Natural killer cell (primary cell): Measurements from ENCODE around the gene PHACTR1. TPM values are rescaled to one million over a fixed set of nuclear protein-coding genes. Genes with fewer than 3 reads are reported as not detected.

ENCODE experiments used
- ATAC-seq, 3 donors: fragments of 150-1000 bp in 2 of 3; fragments of 200-7000 bp in 1 of 3; cut with Tn5 transposase; 1 replicate in 1 of 3; 2 replicates in 2 of 3; pipeline ENCODE4 v1.10.0; 2021; ENCODE audit warnings: mild to moderate bottlenecking in 2 of 3, moderate library complexity in 2 of 3
- DNase-seq, 2 donors: peaks; one replicate each; pipeline versions ENCODE4 v3.0.0 to v3.0.0-alpha.2; 2013 to 2021; ENCODE audit warnings: mixed read lengths in 1 of 2
- H3K27ac ChIP-seq: one replicate; pipeline ENCODE4 v1.5.1; 2013; ENCODE audit warnings: mild to moderate bottlenecking, low read length
- H3K27me3 ChIP-seq: one replicate; pipeline ENCODE4 v1.6.1; 2013; ENCODE audit warnings: low read length; ENCODE audit not compliant: control insufficient read depth, insufficient read depth
- H3K36me3 ChIP-seq: one replicate; pipeline ENCODE4 v1.6.1; 2013; ENCODE audit warnings: low read length; ENCODE audit not compliant: control insufficient read depth, insufficient read depth
- H3K4me1 ChIP-seq: one replicate; pipeline ENCODE4 v1.6.1; 2013; ENCODE audit warnings: low read length; ENCODE audit not compliant: control insufficient read depth, insufficient read depth
- H3K4me3 ChIP-seq: one replicate; pipeline ENCODE4 v1.5.1; 2013; ENCODE audit warnings: low read length
- H3K9me3 ChIP-seq: one replicate; pipeline ENCODE4 v1.6.1; 2013; ENCODE audit warnings: low read length; ENCODE audit not compliant: control insufficient read depth, insufficient read depth
- H3K27ac Mint-ChIP-seq, 2 donors: one replicate each; pipeline ENCODE4 v1.8.0; 2022; ENCODE audit warnings: mild to moderate bottlenecking in 2 of 2, mixed read lengths in 2 of 2, moderate library complexity in 1 of 2
- H3K27me3 Mint-ChIP-seq, 2 donors: one replicate each; pipeline ENCODE4 v1.8.0; 2022; ENCODE audit warnings: low read depth in 2 of 2, mixed read lengths in 2 of 2
- H3K36me3 Mint-ChIP-seq: one replicate; pipeline ENCODE4 v1.8.0; 2022; ENCODE audit warnings: mixed read lengths
- H3K4me1 Mint-ChIP-seq, 2 donors: one replicate each; pipeline ENCODE4 v1.8.0; 2022; ENCODE audit warnings: mixed read lengths in 2 of 2
- H3K4me3 Mint-ChIP-seq: one replicate; pipeline ENCODE4 v1.8.0; 2022; ENCODE audit warnings: mild to moderate bottlenecking, moderate library complexity, mixed read lengths
- H3K9me3 Mint-ChIP-seq, 2 donors: one replicate each; pipeline ENCODE4 v1.8.0; 2022; ENCODE audit warnings: mixed read lengths in 2 of 2
- CTCF ChIP-seq: fragments of 200-600 bp; IDR thresholded peaks from one replicate; pipeline ENCODE4 v1.8.0; 2022; ENCODE audit warnings: antibody characterized with exemption
- WGBS: methylation state at CpG from one replicate; pipeline ENCODE4 v1.1.7; 2013; ENCODE audit warnings: missing lambda C conversion rate; ENCODE audit not compliant: insufficient coverage; 5-methylcytosine and 5-hydroxymethylcytosine counted together
- intact Hi-C: fragments of 100-400 bp; cut with micrococcal nuclease; formaldehyde crosslinking; loops from one replicate; pipeline ENCODE4 v1.14.2; 2022
- total RNA-seq, 4 donors: library from RNA; stranded (reverse); fragments of 120-200 nt in 1 of 4; gene quantifications; one replicate each; pipeline versions ENCODE4 v1.2.3 to v1.2.4, GENCODE V29; 2013 to 2022

Gene PHACTR1
- total RNA-seq, 3 donors from 2014 or later (not counting 1 experiment from before 2014, with no cell fraction given), result 5.2 to 19.0 (median 5.4) TPM

GRCh38 chr6:13305791-13306190 is 589.2 kb downstream of the PHACTR1 start:
- H3K4me3 ChIP-seq, result no peak overlapping the region
- Mint-ChIP-seq H3K27ac (no peak overlapping the region), H3K4me3 (no peak overlapping the region), H3K27me3 (no peaks in the 10 kb centered on the region), H3K9me3 (no peaks in the 10 kb centered on the region), H3K36me3 (peaks cover 8% of the 10 kb centered on the region), H3K4me1 (peaks cover 17 to 20% of the 10 kb centered on the region in 2 donors)
- H3K4me1 ChIP-seq, result peaks cover 13% of the 10 kb centered on the region
- ATAC-seq (no peak), DNase-seq (no peak)
- H3K27ac ChIP-seq, result no peak overlapping the region
- intact Hi-C loops, result no loop called here
- no peak for TF ChIP-seq CTCF
- H3K27me3 ChIP-seq, result no peaks in the 10 kb centered on the region
- no peaks in the 10 kb centered on the region for H3K9me3 ChIP-seq
- H3K36me3 ChIP-seq, result peaks cover 51% of the 10 kb centered on the region
- WGBS, result 100% methylated on average over 1 of the region's 1 CpG

- Histone ChIP-seq H3K4me1 (peaks cover 8% of the 10 kb centered on the region), H3K4me3 (no peak overlapping the region), H3K27ac (no peak overlapping the region), H3K36me3 (peaks cover 49% of the 10 kb centered on the region), H3K27me3 (no peaks in the 10 kb centered on the region), H3K9me3 (no peaks in the 10 kb centered on the region)
- DNase-seq (no peak), ATAC-seq (peak in 1 of 3 donors; percentile 21)
- H3K36me3 Mint-ChIP-seq, result peaks cover 12% of the 10 kb centered on the region
- no peak overlapping the region for H3K27ac Mint-ChIP-seq
- H3K9me3 Mint-ChIP-seq, result no peaks in the 10 kb centered on the region
- intact Hi-C loops, result no loop called here
- peaks cover 17 to 18% of the 10 kb centered on the region in 2 donors for H3K4me1 Mint-ChIP-seq
- TF ChIP-seq CTCF, result no peak
- no peaks in the 10 kb centered on the region for H3K27me3 Mint-ChIP-seq
- 78% methylated on average over 7 of the region's 7 CpGs for WGBS
- no peak overlapping the region for H3K4me3 Mint-ChIP-seq
Observed at GRCh38 chr6:13307508-13307995, 591.0 kb downstream of the PHACTR1 start.

GRCh38 chr6:13308332-13308731 is 591.8 kb downstream of the PHACTR1 start:
- 100% methylated on average over 1 of the region's 1 CpG for WGBS
- Histone ChIP-seq H3K36me3 (peaks cover 52% of the 10 kb centered on the region), H3K27ac (no peak overlapping the region), H3K4me1 (peaks cover under 1% of the 10 kb centered on the region), H3K9me3 (no peaks in the 10 kb centered on the region), H3K27me3 (no peaks in the 10 kb centered on the region), H3K4me3 (no peak overlapping the region)
- ATAC-seq (no peak), DNase-seq (no peak)
- no peaks in the 10 kb centered on the region for H3K9me3 Mint-ChIP-seq
- peaks cover 12% of the 10 kb centered on the region for H3K36me3 Mint-ChIP-seq
- no peak overlapping the region for H3K4me3 Mint-ChIP-seq
- peaks cover 10 to 11% of the 10 kb centered on the region in 2 donors for H3K4me1 Mint-ChIP-seq
- intact Hi-C loops, result no loop called here
- TF ChIP-seq CTCF, result no peak
- H3K27ac Mint-ChIP-seq, result no peak overlapping the region
- no peaks in the 10 kb centered on the region for H3K27me3 Mint-ChIP-seq

- no CpG with 5 or more reads among the region's 1 CpG for WGBS
- no peaks in the 10 kb centered on the region for H3K27me3 ChIP-seq
- Mint-ChIP-seq H3K27me3 (no peaks in the 10 kb centered on the region), H3K4me3 (no peak overlapping the region), H3K9me3 (no peaks in the 10 kb centered on the region), H3K27ac (no peak overlapping the region), H3K36me3 (peaks cover 24% of the 10 kb centered on the region), H3K4me1 (peaks cover 5 to 6% of the 10 kb centered on the region in 2 donors)
- TF ChIP-seq CTCF, result no peak
- no peaks in the 10 kb centered on the region for H3K4me1 ChIP-seq
- H3K27ac ChIP-seq, result no peak overlapping the region
- H3K4me3 ChIP-seq, result no peak overlapping the region
- no peaks in the 10 kb centered on the region for H3K9me3 ChIP-seq
- intact Hi-C loops, result no loop called here
- H3K36me3 ChIP-seq, result peaks cover 56% of the 10 kb centered on the region
- ATAC-seq, result no peak
- no peak for DNase-seq
Observed at GRCh38 chr6:13311155-13311554, 594.6 kb downstream of the PHACTR1 start.
